ENCODE data around the gene ERC1.
"Not testable (repeated sequence)": the region's sequence is repeated elsewhere in the genome, so short reads cannot be mapped to it uniquely, and the experiment has no call there.

ERC1 gene

GRCh38 chr12:1131811-1132224 is 140.8 kb downstream of the ERC1 start:
- no peak for DNase-seq

GRCh38 chr12:1132311-1132710 is 141.3 kb downstream of the ERC1 start:
- no peak for DNase-seq

GRCh38 chr12:1138691-1139090 is 147.7 kb downstream of the ERC1 start:
- no peak for DNase-seq

GRCh38 chr12:1146758-1147157 is 155.7 kb downstream of the ERC1 start:
- DNase-seq: not testable (repeated sequence)

GRCh38 chr12:1147821-1148220 is 156.8 kb downstream of the ERC1 start:
- DNase-seq: no peak

GRCh38 chr12:1157046-1157445 is 166.0 kb downstream of the ERC1 start:
- no peak for DNase-seq

- no peak for DNase-seq
Observed at GRCh38 chr12:1161197-1161596, 170.2 kb downstream of the ERC1 start.

GRCh38 chr12:1162081-1162760 is 171.2 kb downstream of the ERC1 start:
- DNase-seq: no peak

GRCh38 chr12:1167784-1168183 is 176.8 kb downstream of the ERC1 start:
- no peak for DNase-seq

GRCh38 chr12:1170411-1170810 is 179.4 kb downstream of the ERC1 start:
- DNase-seq: no peak

GRCh38 chr12:1171657-1172408 is 180.8 kb downstream of the ERC1 start:
- no peak for DNase-seq

GRCh38 chr12:1173781-1174617 is 183.0 kb downstream of the ERC1 start:
- no peak for DNase-seq

- DNase-seq: no peak
Observed at GRCh38 chr12:1174659-1175058, 183.6 kb downstream of the ERC1 start.

- no peak for DNase-seq
Observed at GRCh38 chr12:1176191-1176590, 185.2 kb downstream of the ERC1 start.

- DNase-seq: no peak
Observed at GRCh38 chr12:1179128-1179527, 188.1 kb downstream of the ERC1 start.

- DNase-seq: no peak
Observed at GRCh38 chr12:1182069-1182468, 191.0 kb downstream of the ERC1 start.

- DNase-seq: no peak
Observed at GRCh38 chr12:1184402-1184801, 193.4 kb downstream of the ERC1 start.

- DNase-seq: no peak
Observed at GRCh38 chr12:1185460-1186182, 194.6 kb downstream of the ERC1 start.

- DNase-seq: no peak
Observed at GRCh38 chr12:1186298-1186697, 195.3 kb downstream of the ERC1 start.

GRCh38 chr12:1188016-1188415 is 197.0 kb downstream of the ERC1 start:
- DNase-seq: no peak

- DNase-seq: no peak
Observed at GRCh38 chr12:1189163-1189562, 198.1 kb downstream of the ERC1 start.

GRCh38 chr12:1195513-1195912 is 204.5 kb downstream of the ERC1 start:
- no peak for DNase-seq

Data from activated CD4-positive, alpha-beta T cell treated with anti-CD3 and anti-CD28 coated beads, Interleukin-2, amount 50 U/mL, for 1 hour (primary cell).